HG03095 (cell line): ENCODE measurements around the gene FARP2.

Source experiments
- ATAC-seq: cut with Tn5 transposase; IDR thresholded peaks from one replicate; pipeline ENCODE4 v1.9.1; 2021; ENCODE audit warnings: moderate library complexity; ENCODE audit not compliant: unreplicated experiment

Gene FARP2

GRCh38 chr2:241481687-241482086, 125.6 kb downstream of the FARP2 start:
- ATAC-seq, result no peak

GRCh38 chr2:241482126-241482955, 126.3 kb downstream of the FARP2 start:
- ATAC-seq, result no peak

GRCh38 chr2:241483305-241483704, 127.2 kb downstream of the FARP2 start:
- no peak for ATAC-seq

GRCh38 chr2:241485172-241485911, 129.3 kb downstream of the FARP2 start:
- no peak for ATAC-seq

GRCh38 chr2:241489088-241489487, 133.0 kb downstream of the FARP2 start:
- no peak for ATAC-seq

GRCh38 chr2:241489733-241490680, 133.9 kb downstream of the FARP2 start:
- ATAC-seq, result no peak

- no peak for ATAC-seq
These were observed 134.9 kb downstream of the FARP2 start for GRCh38 chr2:241490825-241491506.

GRCh38 chr2:241491549-241492173, 135.6 kb downstream of the FARP2 start:
- ATAC-seq, result no peak

GRCh38 chr2:241492174-241492565, 136.1 kb downstream of the FARP2 start:
- no peak for ATAC-seq

GRCh38 chr2:241493092-241493491, 137.0 kb downstream of the FARP2 start:
- no peak for ATAC-seq

GRCh38 chr2:241494311-241494908, 138.3 kb downstream of the FARP2 start:
- no peak for ATAC-seq

- ATAC-seq, result no peak
These were observed 139.3 kb downstream of the FARP2 start for GRCh38 chr2:241495172-241496002.

- no peak for ATAC-seq
These were observed 140.1 kb downstream of the FARP2 start for GRCh38 chr2:241496003-241496707.

- ATAC-seq, result no peak
These were observed 141.1 kb downstream of the FARP2 start for GRCh38 chr2:241496904-241497877.

GRCh38 chr2:241498115-241499070, 142.3 kb downstream of the FARP2 start:
- ATAC-seq, result no peak
